GM18498 (cell line): ENCODE results near the gene STAT3.
A peak's percentile ranks its signal among the peaks of the same experiment; 100 is the strongest.
"Not testable (repeated sequence)": the region's sequence is repeated elsewhere in the genome, so short reads cannot be mapped to it uniquely, and the experiment has no call there.

Experiments used
- ATAC-seq: cut with Tn5 transposase; IDR thresholded peaks from one replicate; pipeline ENCODE4 v1.9.1; 2021; ENCODE audit warnings: mild to moderate bottlenecking, moderate library complexity; ENCODE audit not compliant: unreplicated experiment

Gene STAT3

DNA sequence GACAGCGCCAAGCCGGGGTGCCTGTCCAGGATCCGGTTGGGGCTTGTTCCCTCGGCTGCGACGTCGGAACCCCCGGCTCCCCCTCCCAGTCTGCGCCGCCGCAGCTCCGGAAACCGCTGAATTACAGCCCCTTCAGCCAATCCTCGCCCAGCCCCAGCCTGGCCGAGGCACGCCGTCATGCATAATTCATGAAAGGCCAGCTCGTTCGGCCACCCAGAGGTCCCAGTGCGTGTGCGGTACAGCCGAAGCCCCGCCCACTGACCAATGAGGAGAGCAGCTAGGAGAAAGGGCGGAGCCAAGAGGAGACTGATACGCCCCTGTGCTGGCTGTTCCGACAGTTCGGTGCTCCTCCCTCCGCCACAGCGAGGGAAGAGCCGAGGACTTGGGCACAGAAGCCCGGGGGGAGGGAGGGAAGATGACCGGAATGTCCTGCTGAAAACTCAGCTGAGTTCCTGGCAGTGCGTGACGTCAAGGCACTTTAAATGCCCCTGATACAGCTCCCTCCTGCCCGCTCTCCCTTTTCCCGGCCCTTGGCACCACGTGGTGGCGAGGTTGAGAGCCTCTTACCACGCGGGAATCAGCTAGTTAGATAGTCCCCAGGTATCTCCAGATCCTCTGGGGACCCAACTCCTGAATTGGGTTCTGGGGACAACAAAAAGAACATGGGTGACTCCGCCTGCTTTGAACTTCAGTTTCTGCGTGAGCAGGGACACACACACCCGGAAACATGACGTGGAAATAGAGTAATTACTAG is at the start of gene STAT3:
Gene STAT3, minus strand, starts transcription at position 62 of the 754 bp plus-strand sequence. CDS start 39,926 bp downstream, outside the sequence.
- ATAC-seq: peak; percentile 93

DNA sequence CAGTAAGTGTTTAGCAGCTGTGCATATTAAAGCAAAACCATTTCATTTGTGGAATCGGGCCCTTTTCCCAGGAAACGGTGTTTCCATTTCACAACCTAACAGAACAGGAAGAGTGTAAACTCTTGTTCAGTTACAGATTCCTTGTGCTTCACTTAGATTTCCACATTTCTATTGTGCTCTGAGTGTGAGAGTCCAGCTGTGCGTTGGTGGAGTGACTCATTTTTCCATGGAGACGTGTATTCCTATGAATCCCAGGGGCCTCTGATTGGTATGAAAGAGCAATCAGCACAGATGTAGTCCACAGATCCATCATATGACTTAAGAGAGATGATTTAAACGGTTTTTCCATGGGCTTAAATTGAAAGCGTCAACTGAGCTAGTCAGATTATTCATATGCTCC is 48.1 kb upstream of the STAT3 start:
- ATAC-seq: no peak

DNA sequence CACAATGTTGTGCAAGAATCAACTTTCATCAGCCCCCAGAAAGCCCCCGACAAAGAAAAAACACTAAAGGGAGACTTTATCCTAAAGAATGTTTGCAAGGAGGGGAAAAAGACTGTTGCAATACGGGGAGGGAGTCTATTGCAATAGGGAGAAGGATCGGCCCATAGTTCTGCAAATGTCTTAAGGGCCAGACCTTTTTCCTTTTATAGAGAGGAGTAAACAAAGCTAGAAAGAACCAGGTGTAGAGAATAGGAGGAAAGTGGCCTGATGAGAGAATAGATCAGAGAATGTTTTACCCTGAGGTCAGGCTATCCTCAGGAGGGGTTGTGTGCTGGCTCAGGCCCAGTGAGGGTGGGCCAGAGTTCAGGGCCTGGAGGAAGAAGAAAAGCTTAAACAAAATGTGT is 43.5 kb upstream of the STAT3 start:
- ATAC-seq: no peak

- no peak for ATAC-seq
Observed at GRCh38 chr17:42429726-42430447, 41.6 kb upstream of the STAT3 start.

DNA sequence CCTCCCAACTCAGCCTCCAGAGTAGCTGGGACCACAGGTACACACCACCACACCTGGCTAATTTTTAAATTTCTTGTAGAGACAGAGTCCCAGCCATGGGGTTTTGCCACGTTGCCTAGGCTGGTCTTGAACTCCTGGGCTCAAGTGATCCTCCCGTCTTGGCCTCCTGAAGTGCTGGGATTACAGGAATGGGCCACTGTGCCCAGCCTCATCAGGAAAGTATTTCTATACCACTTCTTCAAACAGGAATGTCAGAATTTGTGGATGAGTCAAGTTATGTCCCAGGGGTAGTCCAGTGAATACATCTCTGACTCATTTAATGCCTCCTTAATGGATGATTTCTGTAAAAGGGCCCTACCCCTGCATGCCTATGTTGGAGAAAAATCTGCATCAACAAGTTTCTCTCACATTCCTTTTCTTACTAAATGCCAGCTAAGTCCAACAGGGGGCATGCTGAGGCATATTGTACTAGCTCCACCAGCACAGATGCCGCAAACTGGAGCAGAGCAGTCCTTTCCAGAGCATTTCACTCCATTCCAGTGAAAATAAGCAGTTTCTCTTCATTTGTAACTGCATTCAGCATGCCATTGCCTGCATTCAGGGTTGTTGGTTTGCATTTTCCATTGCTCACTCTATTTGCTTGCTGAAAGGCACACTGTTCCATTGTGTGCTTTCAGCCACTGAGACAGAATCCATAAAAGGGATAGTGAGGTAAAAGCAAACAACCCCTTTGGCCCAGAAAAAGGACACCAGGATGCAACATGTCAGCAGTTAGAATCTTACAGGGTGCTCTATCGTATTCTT is 40.1 kb upstream of the STAT3 start:
- ATAC-seq: no peak

DNA sequence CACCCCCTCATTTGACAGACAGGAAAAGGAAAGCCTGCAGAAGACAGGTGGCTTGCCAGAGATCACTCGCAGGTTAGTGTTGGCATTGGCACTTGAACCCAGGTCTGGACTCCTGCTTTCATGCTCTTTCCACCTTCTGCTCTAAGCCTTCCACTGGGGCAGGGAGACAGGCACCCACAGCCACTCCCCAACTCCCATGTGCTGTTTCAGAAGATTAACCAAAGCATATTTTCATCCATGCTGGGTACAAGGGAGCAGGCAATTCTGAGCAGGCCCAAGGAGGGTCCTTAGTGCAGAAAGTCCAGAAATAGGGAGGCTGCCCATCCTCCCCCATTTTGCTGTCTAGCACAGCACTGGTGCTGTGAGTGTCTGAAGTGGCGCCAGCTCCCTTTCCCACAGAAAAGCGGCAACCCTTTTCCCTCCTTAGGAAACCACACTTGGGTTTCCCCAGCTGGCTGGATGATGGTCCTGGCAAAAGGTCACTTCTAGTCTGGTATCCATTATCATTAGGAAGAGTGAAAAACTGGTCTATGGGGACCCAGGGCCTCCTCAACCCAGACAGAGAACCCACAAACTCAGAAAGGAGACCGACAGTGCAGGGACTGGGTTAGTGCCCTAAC is 36.9 kb upstream of the STAT3 start:
- ATAC-seq: no peak

- no peak for ATAC-seq
Observed at GRCh38 chr17:42423766-42424165, 35.5 kb upstream of the STAT3 start.

GRCh38 chr17:42422958-42423712 is 34.9 kb upstream of the STAT3 start, which contains the start of gene CAVIN1:
Gene CAVIN1, minus strand, starts transcription at chr17:42423256. Its CDS starts 159 bp downstream, at chr17:42423097.
- ATAC-seq: no peak

DNA sequence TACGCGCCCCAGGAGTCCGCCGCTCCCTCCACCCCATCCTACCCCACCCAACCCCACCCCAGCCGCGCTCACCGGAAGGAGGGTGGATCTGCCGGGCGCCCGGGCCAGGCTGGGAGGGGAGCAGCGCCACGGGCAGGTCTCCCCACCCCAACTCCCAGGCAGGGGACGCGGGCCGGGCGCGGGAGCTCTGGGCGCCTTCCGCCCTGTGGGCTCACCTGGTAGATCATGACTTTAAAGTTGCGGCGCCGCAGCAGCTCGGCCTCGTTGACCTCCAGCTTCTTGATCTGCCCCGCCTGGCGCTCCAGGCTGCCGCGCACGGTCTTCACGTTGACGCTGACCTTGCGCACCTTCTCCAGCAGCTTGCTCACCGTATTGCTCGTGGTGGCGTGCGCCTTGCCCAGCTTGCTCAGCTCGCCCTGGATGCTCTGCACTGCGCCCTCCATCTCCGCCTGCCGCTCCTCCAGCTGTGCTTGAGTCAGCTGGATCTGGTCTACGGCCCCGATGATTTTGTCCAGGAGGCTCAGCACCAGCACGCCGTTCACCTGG is 34.2 kb upstream of the STAT3 start:
- ATAC-seq: no peak

DNA sequence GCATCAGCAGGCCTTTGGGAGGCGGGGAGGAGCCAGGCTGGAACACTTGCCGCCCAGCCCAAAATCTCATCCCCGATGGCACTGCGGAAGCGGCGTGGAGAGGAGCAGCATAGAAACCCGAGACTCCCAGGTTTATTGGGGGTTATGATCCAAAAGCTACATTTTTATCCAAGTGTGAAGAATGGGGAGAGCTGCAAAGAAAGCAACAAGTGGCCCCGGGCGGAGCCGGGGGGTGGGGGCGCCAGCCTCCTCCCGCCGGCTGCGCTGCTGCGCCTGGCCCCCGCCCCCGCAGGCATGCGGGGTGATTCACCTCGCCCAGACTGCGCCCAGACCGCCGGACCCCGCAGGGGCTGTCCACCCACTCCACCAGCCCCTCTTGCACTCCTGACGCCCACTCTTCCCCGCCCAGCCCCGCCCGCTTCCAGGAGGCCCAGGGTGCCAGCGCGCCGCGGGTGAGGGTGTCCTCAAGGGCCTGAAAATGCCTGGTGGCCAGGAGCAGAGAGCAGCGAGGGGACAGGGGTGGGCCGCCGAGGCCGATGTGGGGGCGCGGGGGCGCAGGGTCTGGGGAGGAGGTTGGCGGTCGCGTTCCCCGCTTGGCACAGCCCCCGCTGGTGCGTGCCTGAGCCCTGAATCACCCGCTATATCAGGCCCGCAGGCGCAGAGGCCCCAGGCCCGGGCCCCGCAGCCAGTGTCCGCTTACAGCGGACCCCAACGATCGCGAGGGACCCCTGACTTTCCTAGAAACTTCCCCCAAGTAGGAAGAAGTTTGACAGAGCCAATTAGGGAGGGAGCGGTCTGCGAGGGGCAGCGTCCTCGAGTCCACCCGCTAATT is 33.5 kb upstream of the STAT3 start:
- ATAC-seq: no peak

GRCh38 chr17:42421136-42421506 is 32.9 kb upstream of the STAT3 start:
- ATAC-seq: no peak

DNA sequence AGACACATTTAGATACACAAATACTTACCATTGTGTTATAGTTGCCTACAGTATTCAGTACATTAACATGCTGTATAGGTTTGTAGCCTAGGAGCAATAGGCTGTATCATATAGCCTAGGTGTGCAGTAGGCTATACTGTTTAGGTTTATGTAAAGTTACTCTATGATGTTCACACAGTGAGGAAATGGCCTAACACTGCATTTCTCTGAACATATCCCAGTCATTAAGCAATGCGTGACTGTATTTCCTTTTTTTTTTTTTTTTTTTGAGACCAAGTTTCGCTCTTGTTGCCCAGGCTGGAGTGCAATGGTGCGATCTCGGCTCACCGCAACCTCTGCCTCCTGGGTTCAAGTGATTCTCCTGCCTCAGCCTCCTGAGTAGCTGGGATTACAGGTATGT is 29.7 kb upstream of the STAT3 start:
- ATAC-seq: not testable (repeated sequence)

DNA sequence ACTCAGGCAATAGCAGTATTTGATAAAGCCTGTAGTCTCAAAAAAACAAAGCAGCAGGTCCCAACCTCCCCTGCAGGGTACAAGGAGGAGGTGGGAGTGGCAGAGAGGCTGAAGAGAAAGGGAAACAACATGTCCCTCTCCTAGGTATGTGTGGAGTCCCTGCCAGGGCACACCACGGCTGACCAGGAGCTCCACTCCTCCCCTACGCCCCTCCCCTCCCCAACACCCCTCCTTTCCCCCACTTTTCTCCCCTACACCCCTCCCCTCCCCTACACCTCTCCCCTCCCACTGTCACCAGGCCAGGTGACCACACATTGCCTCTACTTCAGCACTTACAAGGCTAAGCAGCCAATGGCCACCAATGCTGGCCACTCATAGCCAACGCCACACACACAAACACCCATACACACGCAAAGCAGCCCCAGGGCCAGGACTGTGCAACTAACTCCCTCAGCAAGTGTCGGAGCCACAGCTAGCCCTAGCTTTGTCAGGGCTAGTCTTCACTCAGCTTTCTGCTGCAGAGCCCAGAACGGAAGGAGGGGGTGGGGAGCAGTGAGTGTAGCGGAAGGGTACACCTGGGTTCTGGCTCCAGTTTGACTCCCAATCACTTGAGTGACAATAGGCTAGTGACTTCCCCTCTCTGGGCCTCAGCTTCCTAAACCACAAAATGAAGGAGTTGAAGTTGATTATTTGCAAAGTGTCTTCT is 26.6 kb upstream of the STAT3 start:
- ATAC-seq: no peak

GRCh38 chr17:42413464-42414040 is 25.3 kb upstream of the STAT3 start:
- ATAC-seq: no peak

DNA sequence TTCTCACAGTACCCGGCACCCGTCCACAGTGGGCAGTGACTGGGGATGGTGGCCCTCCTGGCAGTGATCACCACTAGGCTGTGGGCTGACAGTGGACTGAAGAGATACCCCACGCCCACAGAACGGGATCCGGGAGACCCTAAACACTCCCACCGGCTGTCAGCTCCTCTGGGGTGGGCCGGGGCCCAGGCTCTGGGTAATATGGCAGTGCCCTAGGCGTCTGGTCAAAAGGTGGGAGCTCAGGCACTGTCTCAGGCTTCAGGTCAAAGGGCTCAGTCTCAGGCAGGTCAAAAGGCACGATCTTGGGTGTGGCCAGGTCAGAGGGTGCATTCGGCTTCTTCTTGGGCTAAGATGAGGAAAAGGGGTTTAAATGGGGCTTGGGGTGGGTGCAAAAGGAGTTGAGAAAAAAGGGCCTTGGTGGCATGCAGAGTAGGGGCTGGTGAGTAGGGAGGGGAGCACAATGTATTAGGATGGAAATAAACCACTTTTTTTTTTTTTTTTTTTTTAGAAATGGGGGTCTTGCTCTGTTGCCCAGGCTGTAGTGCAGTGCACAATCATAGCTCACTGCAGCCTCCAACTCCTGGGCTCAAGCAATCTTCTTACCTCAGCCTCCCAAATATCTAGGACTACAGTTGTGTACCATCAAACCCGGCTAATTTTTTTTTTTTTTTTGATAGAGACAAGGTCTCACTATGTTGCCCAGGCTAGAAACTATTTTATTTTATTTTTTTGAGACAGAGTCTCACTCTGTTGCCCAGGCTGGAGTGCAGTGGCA is 23.9 kb upstream of the STAT3 start:
- no peak for ATAC-seq

DNA sequence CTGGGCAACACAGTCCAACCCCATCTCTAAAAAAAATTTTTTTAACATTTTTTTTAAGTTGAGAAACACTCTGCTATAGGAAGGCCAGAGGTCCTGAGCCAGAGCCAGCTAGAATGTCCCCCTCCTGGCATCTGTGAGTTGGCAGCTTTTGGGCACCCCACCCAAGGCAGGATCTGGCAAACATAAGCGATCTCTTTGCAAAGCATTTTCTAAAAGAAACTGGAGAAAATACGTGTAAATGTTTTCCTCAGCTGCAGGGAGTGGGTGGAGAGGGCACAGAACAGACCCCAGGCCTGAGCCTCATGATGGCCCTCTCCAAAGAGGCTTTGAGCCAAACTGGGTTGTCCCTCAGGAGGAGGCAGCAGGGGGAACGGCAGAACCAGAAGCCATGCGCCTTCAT is 23.1 kb upstream of the STAT3 start:
- ATAC-seq: no peak

DNA sequence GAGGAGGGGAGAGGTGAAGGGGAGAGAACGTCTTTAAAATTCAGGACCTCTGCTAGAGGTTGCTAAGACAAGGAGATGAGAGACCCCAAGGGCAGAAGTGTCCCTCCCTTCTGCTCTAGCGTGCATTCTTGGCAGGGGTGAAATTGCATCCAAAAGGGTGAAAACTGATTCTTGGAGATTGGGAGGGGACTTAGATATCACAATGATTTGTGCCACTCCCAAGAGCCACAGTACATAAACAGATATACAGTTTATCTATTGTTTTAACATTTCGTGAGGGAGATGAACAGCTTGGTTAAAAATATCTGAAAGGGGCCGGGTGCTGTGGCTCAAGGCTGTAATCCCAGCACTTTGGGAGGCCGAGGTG is 22.1 kb upstream of the STAT3 start:
- no peak for ATAC-seq
